Lung microvascular endothelial cell (primary cell): Measurements from ENCODE around the gene AGMO. TPM values are rescaled to one million over a fixed set of nuclear protein-coding genes. Genes with fewer than 3 reads are reported as not detected.
"Not testable (repeated sequence)": the region's sequence is repeated elsewhere in the genome, so short reads cannot be mapped to it uniquely, and the experiment has no call there.

Source experiments
- DNase-seq, 2 donors: peaks; one replicate each; pipeline versions ENCODE4 v3.0.0 to v3.0.0-alpha.2; 2010; ENCODE audit warnings: low read depth in 2 of 2
- total RNA-seq: library from RNA; depleted of rRNA; stranded (reverse); fragments of >200 nt; gene quantifications from 2 replicates; pipeline ENCODE4 v1.2.1, GENCODE V29; 2014

The AGMO gene
- total RNA-seq, 1 donor from 2014 or later: 0.40 TPM

- DNase-seq: peak; percentile 57 to 67
Observed at GRCh38 chr7:15326044-15326644, 235.7 kb downstream of the AGMO start.

GRCh38 chr7:15323550-15323949 is 238.3 kb downstream of the AGMO start:
- no peak for DNase-seq

GRCh38 chr7:15317215-15317614 is 244.6 kb downstream of the AGMO start:
- no peak for DNase-seq

- DNase-seq: no peak
Observed at GRCh38 chr7:15315678-15316077, 246.1 kb downstream of the AGMO start.

DNA sequence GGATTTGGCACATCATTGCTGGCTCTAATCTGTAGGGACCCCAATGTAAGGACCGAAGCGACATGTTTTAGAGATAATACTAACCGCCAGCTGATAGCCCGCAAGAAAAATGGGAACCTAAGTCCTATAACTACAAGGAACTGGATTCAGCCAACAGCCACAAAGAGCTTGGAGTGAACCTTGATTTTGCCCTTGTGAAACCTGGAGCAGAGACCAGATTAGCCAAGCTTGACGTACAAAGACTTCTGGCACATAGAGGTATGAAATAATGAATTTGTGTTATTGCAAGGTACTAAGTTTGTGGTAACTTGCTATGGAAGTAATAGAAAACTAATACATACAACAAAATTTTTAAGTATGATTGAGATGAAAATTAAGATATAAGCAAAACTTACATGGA is 246.9 kb downstream of the AGMO start:
- no peak for DNase-seq

DNA sequence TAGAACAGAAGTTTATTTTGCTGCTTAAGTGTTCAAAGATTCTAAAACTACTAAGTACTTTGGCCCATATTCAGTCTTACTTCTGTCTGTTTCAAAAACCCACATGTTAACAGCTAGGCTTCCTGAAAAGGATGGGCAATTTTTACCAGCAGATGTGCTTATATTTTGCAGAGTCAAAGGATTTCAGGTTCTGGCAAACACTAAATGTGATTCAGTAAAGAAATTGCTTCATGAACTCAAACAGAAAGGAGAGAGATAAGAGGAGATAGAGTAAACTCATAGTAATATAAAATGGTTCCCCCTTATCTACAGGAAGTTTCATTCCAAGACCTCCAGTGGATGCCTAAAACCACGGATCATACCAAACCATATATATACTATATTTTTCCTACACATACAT is 248.5 kb downstream of the AGMO start:
- no peak for DNase-seq

- DNase-seq: no peak
Observed at GRCh38 chr7:15309872-15310271, 251.9 kb downstream of the AGMO start.

DNA sequence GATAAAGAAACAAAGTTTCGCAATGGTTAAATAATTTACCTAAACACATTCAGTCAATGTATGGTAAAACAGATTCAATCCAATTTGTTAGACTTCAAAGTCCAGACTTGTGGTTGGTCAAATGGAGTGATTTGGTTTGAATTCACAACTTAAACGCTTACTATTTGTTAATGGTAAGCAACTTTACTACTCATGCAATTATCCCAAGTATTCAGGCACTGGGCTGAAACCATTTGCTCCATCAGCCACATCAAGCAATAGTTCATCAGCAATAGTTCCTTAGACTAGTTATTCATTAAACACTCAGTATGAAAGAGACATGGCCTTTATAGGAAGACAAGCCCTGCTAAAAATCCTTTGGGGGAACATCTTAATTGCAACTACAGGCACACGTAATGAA is 253.0 kb downstream of the AGMO start:
- DNase-seq: no peak

DNA sequence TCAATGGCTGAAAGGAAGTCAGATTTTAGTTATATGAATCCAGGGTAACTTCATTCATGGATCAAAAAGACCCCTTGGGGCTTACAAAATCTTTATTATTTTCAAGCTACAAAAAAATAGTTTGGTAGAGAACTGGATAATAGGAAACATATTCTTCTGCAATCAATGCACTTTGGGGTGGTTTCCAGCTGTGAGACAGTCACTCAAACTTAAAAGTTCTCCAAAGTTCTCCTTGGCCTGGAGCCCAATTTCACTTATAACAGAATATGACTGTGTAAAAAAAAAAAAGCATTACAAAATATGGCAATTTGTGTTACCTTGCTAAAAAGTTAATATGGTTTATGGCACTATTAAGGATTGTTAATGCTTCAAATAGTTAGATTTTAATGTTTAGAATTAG is 255.5 kb downstream of the AGMO start:
- no peak for DNase-seq

GRCh38 chr7:15305002-15305600 is 256.7 kb downstream of the AGMO start:
- peak; percentile 59 to 66 for DNase-seq

GRCh38 chr7:15303357-15303756 is 258.5 kb downstream of the AGMO start:
- no peak for DNase-seq

- not testable (repeated sequence) for DNase-seq
Observed at GRCh38 chr7:15300986-15301385, 260.8 kb downstream of the AGMO start.

GRCh38 chr7:15292138-15292537 is 269.7 kb downstream of the AGMO start:
- no peak for DNase-seq

- DNase-seq: no peak
Observed at GRCh38 chr7:15291699-15292098, 270.1 kb downstream of the AGMO start.

- peak in 1 of 2 donors; percentile 71 for DNase-seq
Observed at GRCh38 chr7:15288741-15289140, 273.1 kb downstream of the AGMO start.

- no peak for DNase-seq
Observed at GRCh38 chr7:15284396-15284795, 277.4 kb downstream of the AGMO start.

- no peak for DNase-seq
Observed at GRCh38 chr7:15280078-15280733, 281.6 kb downstream of the AGMO start.

DNA sequence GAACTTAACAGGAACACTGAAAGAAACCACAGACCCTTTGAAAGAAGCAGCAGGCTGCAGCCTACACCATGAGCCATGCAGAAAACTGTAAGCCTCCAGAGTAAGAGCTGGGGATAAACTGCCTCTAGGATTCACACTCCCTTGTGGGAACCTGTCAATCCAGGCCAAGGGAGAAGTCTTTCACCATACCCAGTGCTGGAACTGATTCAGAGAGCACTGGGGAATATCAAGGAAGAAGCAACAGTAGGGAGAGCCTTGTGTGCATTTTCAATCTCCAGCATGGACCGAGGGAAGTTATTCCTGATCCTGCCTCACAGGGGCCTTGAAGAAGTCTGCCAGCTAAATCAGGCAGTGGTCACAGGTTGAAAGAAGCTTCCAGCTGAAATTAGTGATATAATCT is 282.2 kb downstream of the AGMO start:
- no peak for DNase-seq

DNA sequence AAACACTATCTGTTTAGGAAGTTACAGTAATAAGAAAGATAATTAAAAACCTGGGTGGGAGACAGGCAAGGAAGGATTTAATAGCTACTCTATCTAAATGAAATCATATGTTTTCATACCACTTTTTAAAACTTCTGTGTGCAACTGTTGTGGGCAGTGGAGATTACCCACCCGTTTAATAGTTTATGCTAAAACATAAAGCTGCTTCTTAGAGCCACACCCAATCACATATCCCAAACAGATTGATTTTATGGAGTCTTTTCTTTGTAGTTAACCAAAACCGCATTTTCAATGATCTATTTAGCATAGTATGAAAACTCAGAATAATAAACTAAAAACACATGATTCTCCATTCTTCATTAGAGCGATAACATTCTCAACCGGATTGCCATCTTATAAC is 304.1 kb downstream of the AGMO start:
- DNase-seq: no peak

GRCh38 chr7:15252181-15252580 is 309.6 kb downstream of the AGMO start:
- DNase-seq: no peak

GRCh38 chr7:15248514-15248913 is 313.3 kb downstream of the AGMO start:
- no peak for DNase-seq

GRCh38 chr7:15245831-15246230 is 316.0 kb downstream of the AGMO start:
- DNase-seq: no peak

- no peak for DNase-seq
Observed at GRCh38 chr7:15239801-15240200, 322.0 kb downstream of the AGMO start.
